SK-N-SH (cell line): ENCODE results near the gene TRPM3. TPM values are rescaled to one million over a fixed set of nuclear protein-coding genes. Genes with fewer than 3 reads are reported as not detected.

ENCODE experiments used
- CTCF ChIA-PET: fragments of 300-600, 350-600 bp; formaldehyde crosslinking; extraction: SDS; loops from one replicate; lab custom pipeline; 2021; lab: Yijun Ruan, JAX
- POLR2A ChIA-PET: fragments of 350-600 bp; sonication (Branson Sonifier 250); formaldehyde crosslinking; extraction: SDS; loops from one replicate; lab custom pipeline; 2020; ENCODE audit warnings: antibody characterized with exemption, inconsistent platforms; lab: Yijun Ruan, JAX
- DNase-seq: peaks from one replicate; pipeline ENCODE4 v3.0.0; 2012
- H2AFZ ChIP-seq: fragments of 200-600 bp; sonication (generic); 2 replicates; pipeline ENCODE4 v1.8.1; 2016; ENCODE audit warnings: antibody characterized with exemption, mild to moderate bottlenecking, low read depth
- H3F3A ChIP-seq: fragments of 200-600 bp; sonication (generic); replicated peaks from 2 replicates; pipeline ENCODE3; 2016; ENCODE audit warnings: antibody characterized with exemption, mild to moderate bottlenecking; ENCODE audit not compliant: insufficient read depth
- H3K27ac ChIP-seq, 2 experiments: fragments of 200-500 bp in 1 of 2; fragments of 200-600 bp in 1 of 2; sonication (Bioruptor generic) in 1 of 2; sonication (generic), shearing (Covaris generic) in 1 of 2; 2 replicates each; pipeline versions ENCODE4 v1.5.1 to v1.6.1; 2014 to 2016; ENCODE audit warnings: low read depth in 2 of 2, inconsistent platforms in 1 of 2, low read length in 1 of 2, mild to moderate bottlenecking in 1 of 2, mixed read lengths in 1 of 2
- H3K27me3 ChIP-seq: fragments of 200-600 bp; sonication (generic), shearing (Covaris generic); 2 replicates; pipeline ENCODE4 v1.6.1; 2016; ENCODE audit warnings: mixed run types; ENCODE audit not compliant: insufficient read depth
- H3K36me3 ChIP-seq, 2 experiments: fragments of 200-500 bp in 1 of 2; fragments of 200-600 bp in 1 of 2; sonication (Bioruptor generic) in 1 of 2; sonication (generic) in 1 of 2; replicated peaks in 1 of 2; 2 replicates each; pipeline versions ENCODE3 to v1.5.1; 2014 to 2016; ENCODE audit warnings: low read length in 1 of 2, mild to moderate bottlenecking in 1 of 2; ENCODE audit not compliant: insufficient read depth in 2 of 2, control insufficient read depth in 1 of 2
- H3K4me1 ChIP-seq, 2 experiments: fragments of 200-500 bp in 1 of 2; fragments of 200-600 bp in 1 of 2; sonication (Bioruptor generic) in 1 of 2; sonication (generic), shearing (Covaris generic) in 1 of 2; 2 replicates each; pipeline versions ENCODE4 v1.5.1 to v1.6.1; 2014 to 2016; ENCODE audit warnings: low read depth in 1 of 2, low read length in 1 of 2, mixed run types in 1 of 2; ENCODE audit not compliant: insufficient read depth in 2 of 2, control insufficient read depth in 1 of 2
- H3K4me2 ChIP-seq: fragments of 200-600 bp; sonication (generic), shearing (Covaris generic); 2 replicates; pipeline ENCODE4 v1.6.1; 2017; ENCODE audit warnings: mixed run types
- H3K4me3 ChIP-seq, 2 experiments: fragments of 200-500 bp in 1 of 2; fragments of 200-600 bp in 1 of 2; sonication (Bioruptor generic) in 1 of 2; sonication (generic), shearing (Covaris generic) in 1 of 2; 2 replicates each; pipeline versions ENCODE4 v1.5.1 to v1.8.1; 2014 to 2016; ENCODE audit warnings: low read depth in 2 of 2, inconsistent platforms in 1 of 2, low read length in 1 of 2, mild to moderate bottlenecking in 1 of 2, mixed read lengths in 1 of 2, moderate library complexity in 1 of 2
- H3K79me2 ChIP-seq: fragments of 200-600 bp; sonication (generic); 2 replicates; pipeline ENCODE4 v1.8.1; 2017; ENCODE audit warnings: mild to moderate bottlenecking; ENCODE audit not compliant: insufficient read depth
- H3K9ac ChIP-seq: fragments of 200-600 bp; sonication (generic); 2 replicates; pipeline ENCODE4 v1.6.1; 2017; ENCODE audit warnings: mixed run types
- H3K9me2 ChIP-seq: fragments of 200-600 bp; sonication (generic); 2 replicates; pipeline ENCODE4 v1.6.1; 2017; ENCODE audit warnings: mixed run types
- H3K9me3 ChIP-seq: fragments of 200-600 bp; sonication (generic); 2 replicates; pipeline ENCODE4 v1.6.1; 2017; ENCODE audit warnings: mixed run types, mild to moderate bottlenecking, moderate library complexity
- H4K20me1 ChIP-seq: fragments of 200-600 bp; sonication (generic); 2 replicates; pipeline ENCODE4 v1.6.1; 2017; ENCODE audit warnings: mild to moderate bottlenecking, mixed run types; ENCODE audit not compliant: insufficient read depth
- CHD2 ChIP-seq: fragments of 150-350 bp; IDR thresholded peaks from 2 replicates; pipeline ENCODE4 v1.6.1; 2018; ENCODE audit warnings: low read length; ENCODE audit not compliant: partially characterized antibody
- EP300 ChIP-seq, 2 experiments: IDR thresholded peaks; 2 replicates each; pipeline versions ENCODE4 v1.4.0 to v1.6.1; 2012; ENCODE audit warnings: borderline replicate concordance in 1 of 2, low read depth in 1 of 2, low read length in 1 of 2
- FOXM1 ChIP-seq: IDR thresholded peaks from 2 replicates; pipeline ENCODE4 v1.4.0; 2012; ENCODE audit warnings: low read depth, mild to moderate bottlenecking
- GABPA ChIP-seq: IDR thresholded peaks from 2 replicates; pipeline ENCODE4 v1.4.0; 2012; ENCODE audit warnings: low read depth, mild to moderate bottlenecking
- IRF3 ChIP-seq: fragments of 150-350 bp; IDR thresholded peaks from 2 replicates; pipeline ENCODE4 v1.6.1; 2016; ENCODE audit warnings: mild to moderate bottlenecking, low read depth, low read length
- JUND ChIP-seq: IDR thresholded peaks from 2 replicates; pipeline ENCODE4 v1.4.0; 2012
- MEF2A ChIP-seq: IDR thresholded peaks from 2 replicates; pipeline ENCODE4 v1.4.0; 2012; ENCODE audit warnings: low read depth, borderline replicate concordance
- MXI1 ChIP-seq: IDR thresholded peaks from 2 replicates; pipeline ENCODE4 v1.6.1; 2012; ENCODE audit warnings: mild to moderate bottlenecking, low read depth, low read length, improper control_type of control experiment
- PBX3 ChIP-seq: IDR thresholded peaks from 2 replicates; pipeline ENCODE4; 2012
- REST ChIP-seq: IDR thresholded peaks from 2 replicates; pipeline ENCODE4 v1.6.1; 2012; ENCODE audit warnings: mild to moderate bottlenecking, low read depth, low read length, moderate library complexity
- RFX5 ChIP-seq: IDR thresholded peaks from 2 replicates; pipeline ENCODE4 v1.6.1; 2012; ENCODE audit warnings: mild to moderate bottlenecking, improper control_type of control experiment, low read length
- SIN3A ChIP-seq: IDR thresholded peaks from 2 replicates; pipeline ENCODE4 v1.6.1; 2012; ENCODE audit warnings: low read depth, mild to moderate bottlenecking, low read length, moderate library complexity, borderline replicate concordance
- SMC3 ChIP-seq: IDR thresholded peaks from 2 replicates; pipeline ENCODE4 v1.6.1; 2012; ENCODE audit warnings: low read depth, low read length, improper control_type of control experiment
- TEAD4 ChIP-seq: IDR thresholded peaks from 2 replicates; pipeline ENCODE4 v1.4.0; 2012; ENCODE audit warnings: mild to moderate bottlenecking, borderline replicate concordance; ENCODE audit not compliant: insufficient read depth
- USF1 ChIP-seq: IDR thresholded peaks from 2 replicates; pipeline ENCODE4 v1.4.0; 2012; ENCODE audit warnings: low read depth, borderline replicate concordance
- YY1 ChIP-seq: IDR thresholded peaks from 2 replicates; pipeline ENCODE4 v1.4.0; 2012; ENCODE audit warnings: low read depth, mild to moderate bottlenecking
- WGBS: methylation state at CpG from one replicate; pipeline ENCODE4 v1.1.6; 2017; ENCODE audit warnings: low lambda C conversion rate; 5-methylcytosine and 5-hydroxymethylcytosine counted together
- polyA plus RNA-seq, 3 experiments: library from polyadenylated mRNA; depleted of rRNA; stranded (reverse); fragments of >200 nt; gene quantifications; 2 replicates each; pipeline ENCODE4 v1.2.3, GENCODE V29; 2012

The TRPM3 gene
- polyA plus RNA-seq, 1 of the 3 experiments (the other 2 are of a cell fraction): not detected

- POLR2A ChIA-PET: no interaction called here
- TF ChIP-seq CHD2 (no peak), GABPA (no peak), IRF3 (no peak), MEF2A (no peak), MXI1 (no peak), SMC3 (no peak)
- CTCF ChIA-PET: interaction anchor here (0.5 kb wide), 1 partner anchor 269 kb away, joined by 3 read pairs; no protein-coding TSS in a partner anchor
- no peaks in the 10 kb centered on the region for H3F3A ChIP-seq
- H3K9ac ChIP-seq: no peak overlapping the region
- H3K27me3 ChIP-seq: no peaks in the 10 kb centered on the region
- WGBS: 60% methylated on average over 2 of the region's 2 CpGs
- no peaks in the 10 kb centered on the region for H3K9me3 ChIP-seq
- H4K20me1 ChIP-seq: no peaks in the 10 kb centered on the region
- H3K4me2 ChIP-seq: no peak overlapping the region
- H3K9me2 ChIP-seq: no peaks in the 10 kb centered on the region
- H2AFZ ChIP-seq: no peak overlapping the region
- H3K36me3 ChIP-seq: no peaks in the 10 kb centered on the region
- no peak overlapping the region for H3K4me3 ChIP-seq
- peaks cover 0 to 4% of the 10 kb centered on the region in 2 experiments; a peak in 2 of 4 replicates for H3K4me1 ChIP-seq
- DNase-seq: no peak
- H3K27ac ChIP-seq: peak overlapping the region in 1 of 2 experiments; percentile 51; a peak in 2 of 4 replicates
- no peaks in the 10 kb centered on the region for H3K79me2 ChIP-seq
Measured at GRCh38 chr9:70609011-70609410, 512.4 kb downstream of the TRPM3 start.

GRCh38 chr9:70607926-70608325 lies 513.5 kb downstream of the TRPM3 start:
- no peaks in the 10 kb centered on the region for H3K27me3 ChIP-seq
- H2AFZ ChIP-seq: no peak overlapping the region
- no peaks in the 10 kb centered on the region for H3K36me3 ChIP-seq
- no peak overlapping the region for H3K4me2 ChIP-seq
- CTCF ChIA-PET: interaction anchor here (1.1 kb wide), 1 partner anchor 21 kb away, joined by 3 read pairs; no protein-coding TSS in a partner anchor
- H3F3A ChIP-seq: no peaks in the 10 kb centered on the region
- POLR2A ChIA-PET: no interaction called here
- H3K27ac ChIP-seq: no peak overlapping the region
- no peak for TF ChIP-seq EP300 (IDR thresholded peaks at IDR 0.05; ENCODE audit: borderline replicate concordance in 1 of 2, low read depth in 1 of 2, low read length in 1 of 2)
- no peak for TF ChIP-seq JUND
- no peak for TF ChIP-seq PBX3
- TF ChIP-seq TEAD4: no peak
- TF ChIP-seq RFX5: no peak
- TF ChIP-seq REST: no peak
- no peak for TF ChIP-seq FOXM1
- no peak for TF ChIP-seq USF1
- TF ChIP-seq YY1: no peak
- TF ChIP-seq CHD2: no peak
- no peak for TF ChIP-seq SIN3A
- no peaks in the 10 kb centered on the region for H3K9me2 ChIP-seq
- 73% methylated on average over 9 of the region's 9 CpGs for WGBS
- H3K9me3 ChIP-seq: no peaks in the 10 kb centered on the region
- H3K4me3 ChIP-seq: no peak overlapping the region
- no peak overlapping the region for H3K9ac ChIP-seq
- peaks cover 0 to 4% of the 10 kb centered on the region in 2 experiments; a peak in 2 of 4 replicates for H3K4me1 ChIP-seq
- H4K20me1 ChIP-seq: no peaks in the 10 kb centered on the region
- no peaks in the 10 kb centered on the region for H3K79me2 ChIP-seq
- no peak for DNase-seq
